ENCODE data around the gene HGF. TPM values are rescaled to one million over a fixed set of nuclear protein-coding genes. Genes with fewer than 3 reads are reported as not detected.

HGF gene
- total RNA-seq, 1 experiment from 2014 or later, result not detected

- H3K9me3 ChIP-seq, result no peaks in the 10 kb centered on the region
- H3K4me1 ChIP-seq, result no peaks in the 10 kb centered on the region
- H3K27ac Mint-ChIP-seq (ENCODE audit: unreplicated experiment), result no peak overlapping the region
- no peaks in the 10 kb centered on the region for H3K27me3 ChIP-seq (replicated peaks; ENCODE audit: control insufficient read depth, insufficient read depth, low read length)
- intact Hi-C loops (cut with micrococcal nuclease; ENCODE audit: unreplicated experiment), result no loop called here
- H3K27me3 Mint-ChIP-seq (ENCODE audit: insufficient read depth, unreplicated experiment), result no peaks in the 10 kb centered on the region
- no peaks in the 10 kb centered on the region for H3K36me3 ChIP-seq (ENCODE audit: control insufficient read depth, insufficient read depth, low read length)
- ChIA-PET POLR2A (no interaction called here), CTCF (interaction anchor here (0.6 kb wide), 1 partner anchor 185 kb away, joined by 3 read pairs; no protein-coding TSS in a partner anchor)
- no peaks in the 10 kb centered on the region for H3K36me3 Mint-ChIP-seq (ENCODE audit: insufficient read depth, unreplicated experiment)
- no peak for TF ChIP-seq CTCF (IDR thresholded peaks at IDR 0.05; ENCODE audit: insufficient read depth in 1 of 2, low read depth in 1 of 2, low read length in 1 of 2, severe bottlenecking in 1 of 2, unreplicated experiment in 1 of 2)
- no peak overlapping the region for H3K4me3 ChIP-seq (ENCODE audit: low read depth, low read length)
- BruUV-seq (replicated peaks), result no TSS peak
- peak; percentile 8 to 33 for DNase-seq
- no peak overlapping the region for H3K4me3 Mint-ChIP-seq (ENCODE audit: unreplicated experiment)
- peaks cover 9% of the 10 kb centered on the region for H3K4me1 Mint-ChIP-seq (ENCODE audit: low read depth, unreplicated experiment)
- no peaks in the 10 kb centered on the region for H3K9me3 Mint-ChIP-seq (ENCODE audit: unreplicated experiment)
Measured at GRCh38 chr7:81684514-81685269, 85.2 kb downstream of the HGF start.

GRCh38 chr7:81684033-81684432 lies 85.8 kb downstream of the HGF start:
- Mint-ChIP-seq H3K4me1 (ENCODE audit: low read depth, unreplicated experiment) (peaks cover 9% of the 10 kb centered on the region), H3K9me3 (ENCODE audit: unreplicated experiment) (no peaks in the 10 kb centered on the region), H3K27me3 (ENCODE audit: insufficient read depth, unreplicated experiment) (no peaks in the 10 kb centered on the region), H3K36me3 (ENCODE audit: insufficient read depth, unreplicated experiment) (no peaks in the 10 kb centered on the region), H3K4me3 (ENCODE audit: unreplicated experiment) (no peak overlapping the region), H3K27ac (ENCODE audit: unreplicated experiment) (no peak overlapping the region)
- no peak for TF ChIP-seq CTCF (IDR thresholded peaks at IDR 0.05; ENCODE audit: insufficient read depth in 1 of 2, low read depth in 1 of 2, low read length in 1 of 2, severe bottlenecking in 1 of 2, unreplicated experiment in 1 of 2)
- intact Hi-C loops (cut with micrococcal nuclease; ENCODE audit: unreplicated experiment), result no loop called here
- no peak for DNase-seq
- no peaks in the 10 kb centered on the region for H3K27me3 ChIP-seq (replicated peaks; ENCODE audit: control insufficient read depth, insufficient read depth, low read length)
- BruUV-seq (replicated peaks), result no TSS peak
- POLR2A ChIA-PET, result no interaction called here
- H3K9me3 ChIP-seq, result no peaks in the 10 kb centered on the region
- no peaks in the 10 kb centered on the region for H3K4me1 ChIP-seq
- no peaks in the 10 kb centered on the region for H3K36me3 ChIP-seq (ENCODE audit: control insufficient read depth, insufficient read depth, low read length)
- CTCF ChIA-PET, result interaction anchor here (0.6 kb wide), 1 partner anchor 185 kb away, joined by 3 read pairs; no protein-coding TSS in a partner anchor
- H3K4me3 ChIP-seq (ENCODE audit: low read depth, low read length), result no peak overlapping the region

GRCh38 chr7:81682873-81683272 lies 87.0 kb downstream of the HGF start:
- no peak for TF ChIP-seq CTCF (IDR thresholded peaks at IDR 0.05; ENCODE audit: insufficient read depth in 1 of 2, low read depth in 1 of 2, low read length in 1 of 2, severe bottlenecking in 1 of 2, unreplicated experiment in 1 of 2)
- no peaks in the 10 kb centered on the region for H3K27me3 Mint-ChIP-seq (ENCODE audit: insufficient read depth, unreplicated experiment)
- H3K9me3 Mint-ChIP-seq (ENCODE audit: unreplicated experiment), result no peaks in the 10 kb centered on the region
- intact Hi-C loops (cut with micrococcal nuclease; ENCODE audit: unreplicated experiment), result no loop called here
- Histone ChIP-seq H3K27me3 (replicated peaks; ENCODE audit: control insufficient read depth, insufficient read depth, low read length) (no peaks in the 10 kb centered on the region), H3K9me3 (no peaks in the 10 kb centered on the region), H3K4me3 (ENCODE audit: low read depth, low read length) (no peak overlapping the region), H3K4me1 (no peaks in the 10 kb centered on the region), H3K36me3 (ENCODE audit: control insufficient read depth, insufficient read depth, low read length) (no peaks in the 10 kb centered on the region)
- ChIA-PET CTCF (no interaction called here), POLR2A (no interaction called here)
- DNase-seq, result no peak
- H3K27ac Mint-ChIP-seq (ENCODE audit: unreplicated experiment), result no peak overlapping the region
- BruUV-seq (replicated peaks), result no TSS peak
- no peak overlapping the region for H3K4me3 Mint-ChIP-seq (ENCODE audit: unreplicated experiment)
- no peaks in the 10 kb centered on the region for H3K36me3 Mint-ChIP-seq (ENCODE audit: insufficient read depth, unreplicated experiment)
- peaks cover 9% of the 10 kb centered on the region for H3K4me1 Mint-ChIP-seq (ENCODE audit: low read depth, unreplicated experiment)

All from Caco-2 (cell line).